Measurements from ENCODE around the gene ZACN. TPM values are rescaled to one million over a fixed set of nuclear protein-coding genes. Genes with fewer than 3 reads are reported as not detected.
"Not testable (repeated sequence)": the region's sequence is repeated elsewhere in the genome, so short reads cannot be mapped to it uniquely, and the experiment has no call there.

ZACN gene
- total and polyA plus RNA-seq, 9 donors, result 0.10 to 1.1 (median 0.43) TPM; not detected in 5

DNA sequence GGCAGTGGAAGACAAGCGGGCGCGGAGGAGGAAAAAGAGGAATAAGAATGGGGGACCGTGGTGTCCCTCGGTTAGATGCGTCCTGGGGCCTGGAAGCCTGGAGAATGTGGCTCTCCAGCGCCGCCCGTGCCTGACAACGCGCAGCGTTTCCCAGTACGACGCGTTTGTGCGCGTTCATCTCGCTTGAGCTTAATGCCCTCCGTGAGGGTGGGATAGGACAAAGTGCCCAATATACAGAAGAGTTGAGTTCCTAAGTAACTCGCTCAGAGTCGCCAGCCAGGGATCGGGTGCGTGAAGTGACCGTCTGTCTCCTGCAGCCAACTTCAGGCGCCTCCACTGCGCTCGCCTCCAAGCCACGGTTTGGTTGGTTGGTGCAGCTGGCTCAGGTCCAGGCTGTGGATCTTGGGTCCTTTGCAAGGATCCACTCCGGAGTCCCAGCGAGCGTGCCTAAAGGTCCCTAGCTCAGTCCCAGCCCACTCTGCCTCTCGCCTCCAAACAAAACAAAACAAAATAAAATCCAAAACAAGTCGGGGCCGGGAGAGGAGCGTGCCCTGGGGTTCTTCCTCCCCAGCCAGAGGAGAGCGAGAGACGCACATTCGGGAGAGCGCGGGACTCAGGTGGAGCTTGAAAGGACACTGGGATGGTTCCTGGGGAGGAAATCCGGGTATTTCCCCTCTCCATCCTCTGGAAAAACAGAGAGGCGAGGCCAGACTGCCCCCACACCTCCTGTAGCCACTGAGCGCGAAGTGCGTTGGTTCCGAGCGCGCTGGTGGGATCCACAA lies 3.4 kb upstream of the ZACN start:
- H3K27me3 ChIP-seq, result peaks cover 11% of the 10 kb centered on the region

DNA sequence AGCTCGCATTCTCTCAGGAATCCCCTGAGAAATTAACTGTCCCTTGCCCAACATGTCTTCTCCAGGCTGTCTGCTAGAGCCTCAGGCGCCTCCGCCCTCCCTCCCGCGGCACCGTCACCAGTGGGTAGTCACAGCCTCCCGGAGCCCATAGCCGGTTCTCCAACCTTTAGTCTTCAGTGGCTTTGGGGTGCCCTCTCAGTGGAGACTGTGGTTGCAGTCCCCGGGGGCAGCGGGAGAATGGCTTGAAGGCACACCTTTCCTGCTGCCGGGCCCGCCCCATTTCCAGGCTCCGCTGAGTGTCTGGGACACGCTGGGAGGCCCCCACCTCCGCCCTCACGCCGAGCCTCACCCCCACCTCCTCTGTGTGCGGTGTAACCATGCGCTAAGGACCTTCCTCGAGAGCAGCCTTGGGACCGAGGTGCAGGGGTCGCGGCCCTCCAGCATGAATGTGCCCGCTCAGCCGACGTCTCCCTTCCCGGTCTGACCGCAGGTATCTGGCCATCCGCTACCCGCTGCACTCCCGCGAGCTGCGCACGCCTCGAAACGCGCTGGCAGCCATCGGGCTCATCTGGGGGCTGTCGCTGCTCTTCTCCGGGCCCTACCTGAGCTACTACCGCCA lies 2.7 kb upstream of the ZACN start:
- H3K4me3 ChIP-seq, result no peak overlapping the region
- H3K36me3 ChIP-seq, result no peaks in the 10 kb centered on the region
- H3K9me3 ChIP-seq, result no peaks in the 10 kb centered on the region
- H3K27ac ChIP-seq, result no peak overlapping the region
- TF ChIP-seq POLR2A (IDR thresholded peaks at IDR 0.05), result no peak
- no peak for TF ChIP-seq EP300 (IDR thresholded peaks at IDR 0.05)
- TF ChIP-seq, protein P1, sequence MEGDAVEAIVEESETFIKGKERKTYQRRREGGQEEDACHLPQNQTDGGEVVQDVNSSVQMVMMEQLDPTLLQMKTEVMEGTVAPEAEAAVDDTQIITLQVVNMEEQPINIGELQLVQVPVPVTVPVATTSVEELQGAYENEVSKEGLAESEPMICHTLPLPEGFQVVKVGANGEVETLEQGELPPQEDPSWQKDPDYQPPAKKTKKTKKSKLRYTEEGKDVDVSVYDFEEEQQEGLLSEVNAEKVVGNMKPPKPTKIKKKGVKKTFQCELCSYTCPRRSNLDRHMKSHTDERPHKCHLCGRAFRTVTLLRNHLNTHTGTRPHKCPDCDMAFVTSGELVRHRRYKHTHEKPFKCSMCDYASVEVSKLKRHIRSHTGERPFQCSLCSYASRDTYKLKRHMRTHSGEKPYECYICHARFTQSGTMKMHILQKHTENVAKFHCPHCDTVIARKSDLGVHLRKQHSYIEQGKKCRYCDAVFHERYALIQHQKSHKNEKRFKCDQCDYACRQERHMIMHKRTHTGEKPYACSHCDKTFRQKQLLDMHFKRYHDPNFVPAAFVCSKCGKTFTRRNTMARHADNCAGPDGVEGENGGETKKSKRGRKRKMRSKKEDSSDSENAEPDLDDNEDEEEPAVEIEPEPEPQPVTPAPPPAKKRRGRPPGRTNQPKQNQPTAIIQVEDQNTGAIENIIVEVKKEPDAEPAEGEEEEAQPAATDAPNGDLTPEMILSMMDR (IDR thresholded peaks at IDR 0.05), result no peak
- H3K4me1 ChIP-seq (ENCODE audit: insufficient read depth), result peaks cover 24% of the 10 kb centered on the region
- WGBS, 3 donors, result 3 to 5% (median 5%) methylated on average over 23 to 41 of the region's 41 CpGs
- H3K27me3 ChIP-seq, result peaks cover 11% of the 10 kb centered on the region
- intact Hi-C loops (cut with DNase I), result no loop called here
- no peak for DNase-seq

More for the DNA sequence above, 3.4 kb upstream of the ZACN start:
- H3K27ac ChIP-seq, result no peak overlapping the region
- no peak overlapping the region for H3K4me3 ChIP-seq
- no peak for TF ChIP-seq POLR2A (IDR thresholded peaks at IDR 0.05)
- TF ChIP-seq EP300 (IDR thresholded peaks at IDR 0.05), result no peak
- TF ChIP-seq, protein P1 (IDR thresholded peaks at IDR 0.05), result no peak
- no peaks in the 10 kb centered on the region for H3K36me3 ChIP-seq
- peaks cover 27% of the 10 kb centered on the region for H3K4me1 ChIP-seq (ENCODE audit: insufficient read depth)
- intact Hi-C loops (cut with DNase I), result no loop called here
- WGBS, 3 donors, result 1 to 3% (median 3%) methylated on average over 48 of the region's 48 CpGs
- H3K9me3 ChIP-seq, result no peaks in the 10 kb centered on the region
- no peak for DNase-seq

DNA sequence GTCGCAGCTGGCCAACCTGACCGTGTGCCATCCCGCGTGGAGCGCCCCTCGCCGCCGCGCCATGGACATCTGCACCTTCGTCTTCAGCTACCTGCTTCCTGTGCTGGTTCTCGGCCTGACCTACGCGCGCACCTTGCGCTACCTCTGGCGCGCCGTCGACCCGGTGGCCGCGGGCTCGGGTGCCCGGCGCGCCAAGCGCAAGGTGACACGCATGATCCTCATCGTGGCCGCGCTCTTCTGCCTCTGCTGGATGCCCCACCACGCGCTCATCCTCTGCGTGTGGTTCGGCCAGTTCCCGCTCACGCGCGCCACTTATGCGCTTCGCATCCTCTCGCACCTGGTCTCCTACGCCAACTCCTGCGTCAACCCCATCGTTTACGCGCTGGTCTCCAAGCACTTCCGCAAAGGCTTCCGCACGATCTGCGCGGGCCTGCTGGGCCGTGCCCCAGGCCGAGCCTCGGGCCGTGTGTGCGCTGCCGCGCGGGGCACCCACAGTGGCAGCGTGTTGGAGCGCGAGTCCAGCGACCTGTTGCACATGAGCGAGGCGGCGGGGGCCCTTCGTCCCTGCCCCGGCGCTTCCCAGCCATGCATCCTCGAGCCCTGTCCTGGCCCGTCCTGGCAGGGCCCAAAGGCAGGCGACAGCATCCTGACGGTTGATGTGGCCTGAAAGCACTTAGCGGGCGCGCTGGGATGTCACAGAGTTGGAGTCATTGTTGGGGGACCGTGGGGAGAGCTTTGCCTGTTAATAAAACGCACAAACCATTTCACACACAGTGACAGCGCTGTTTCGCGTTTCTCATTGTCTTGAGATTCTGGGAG lies 2.0 kb upstream of the ZACN start:
- no peaks in the 10 kb centered on the region for H3K9me3 ChIP-seq
- no peaks in the 10 kb centered on the region for H3K36me3 ChIP-seq
- H3K27me3 ChIP-seq, result peaks cover 11% of the 10 kb centered on the region
- WGBS, 3 donors, result 2 to 4% (median 3%) methylated on average over 69 to 82 of the region's 82 CpGs
- peaks cover 24% of the 10 kb centered on the region for H3K4me1 ChIP-seq (ENCODE audit: insufficient read depth)
- TF ChIP-seq EP300 (IDR thresholded peaks at IDR 0.05) (no peak), POLR2A (IDR thresholded peaks at IDR 0.05) (no peak)
- TF ChIP-seq, protein P1 (IDR thresholded peaks at IDR 0.05), result no peak
- H3K27ac ChIP-seq, result no peak overlapping the region
- H3K4me3 ChIP-seq, result no peak overlapping the region
- DNase-seq, result no peak
- intact Hi-C loops (cut with DNase I), result no loop called here

DNA sequence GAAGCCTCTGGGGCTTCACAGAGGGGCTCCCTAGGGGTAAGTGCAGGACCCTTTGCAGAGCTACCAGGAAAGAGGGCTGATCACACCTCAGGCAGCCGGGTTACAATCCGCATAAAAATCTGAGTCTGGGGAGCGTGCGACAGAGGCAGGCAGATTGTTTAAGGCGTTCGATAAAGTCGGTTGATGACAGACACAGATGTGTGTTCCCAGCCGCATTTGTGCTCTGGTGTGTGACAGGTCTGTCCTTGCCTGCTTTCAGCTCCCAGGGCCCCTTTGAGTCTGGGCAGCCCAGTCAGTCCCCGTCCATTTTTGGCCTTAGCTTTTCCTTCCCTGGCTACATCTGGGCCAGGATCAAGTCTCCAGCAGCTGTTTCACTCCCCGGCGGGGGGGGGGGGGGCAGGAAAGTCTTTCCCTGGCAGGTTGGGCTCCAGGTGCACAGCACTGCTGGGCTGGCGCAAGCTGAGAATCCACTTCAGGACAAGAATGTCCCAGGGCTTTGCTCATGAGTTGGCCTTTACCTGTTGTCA lies 1.3 kb upstream of the ZACN start:
- 20 to 30% (median 21%) methylated on average over 11 to 12 of the region's 12 CpGs for WGBS, 3 donors
- Histone ChIP-seq H3K27me3 (peaks cover 11% of the 10 kb centered on the region), H3K4me1 (ENCODE audit: insufficient read depth) (peaks cover 24% of the 10 kb centered on the region), H3K27ac (no peak overlapping the region), H3K9me3 (no peaks in the 10 kb centered on the region), H3K4me3 (no peak overlapping the region), H3K36me3 (no peaks in the 10 kb centered on the region)
- no peak for DNase-seq
- intact Hi-C loops (cut with DNase I), result no loop called here
- TF ChIP-seq EP300 (IDR thresholded peaks at IDR 0.05) (no peak), POLR2A (IDR thresholded peaks at IDR 0.05) (no peak)
- TF ChIP-seq, protein P1 (IDR thresholded peaks at IDR 0.05), result no peak

DNA sequence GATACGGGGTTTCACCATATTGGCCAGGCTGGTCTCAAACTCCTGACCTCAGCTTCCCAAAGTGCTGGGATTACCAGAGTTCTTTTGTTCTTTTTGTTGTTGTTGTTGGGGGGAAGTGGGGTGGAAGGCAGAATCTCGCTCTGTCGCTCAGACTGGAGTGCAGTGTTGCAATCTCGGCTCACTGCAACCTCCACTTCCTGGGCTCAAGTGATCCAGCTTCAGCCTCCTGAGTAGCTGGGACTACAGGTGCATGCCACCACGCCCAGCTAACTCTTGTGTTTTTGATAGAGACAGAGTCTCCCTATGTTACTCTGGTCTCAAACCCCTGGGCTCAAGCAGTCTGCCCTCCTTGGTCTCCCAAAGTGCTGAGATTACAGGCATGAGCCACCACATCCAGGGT lies 612 bp upstream of the ZACN start:
- DNase-seq; intact Hi-C loops (cut with DNase I); H3K27ac ChIP-seq; H3K9me3 ChIP-seq; H3K4me3 ChIP-seq; H3K36me3 ChIP-seq: not testable (repeated sequence)
- 62 to 74% (median 65%) methylated on average over 5 of the region's 5 CpGs for WGBS, 3 donors
- Histone ChIP-seq H3K27me3 (peaks cover 11% of the 10 kb centered on the region), H3K4me1 (ENCODE audit: insufficient read depth) (peaks cover 24% of the 10 kb centered on the region)

Data from ovary (tissue), 9 donors.